ENCODE data around the gene RSBN1L.

DNA sequence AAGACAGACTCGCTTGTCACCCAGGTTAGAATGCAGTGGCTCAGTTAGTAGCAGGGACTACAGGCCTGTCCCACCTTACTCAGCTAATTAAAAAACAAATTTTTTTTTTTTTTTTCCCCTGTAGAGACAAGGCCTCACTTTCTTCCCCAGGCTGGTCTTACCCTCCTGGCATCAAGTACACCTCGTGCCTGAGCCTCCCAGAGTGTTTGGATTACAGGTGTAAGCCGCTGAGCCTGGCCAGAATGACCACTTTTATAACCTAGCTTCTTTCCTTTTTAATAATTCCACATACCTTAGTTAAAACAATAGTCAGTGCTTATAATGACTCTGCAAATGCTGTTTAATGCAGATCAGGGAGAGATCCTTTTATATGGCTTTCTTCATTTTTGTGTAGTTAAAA lies 31.3 kb downstream of the RSBN1L start:
- TF ChIP-seq POLR2AphosphoS5 (IDR thresholded peaks at IDR 0.05; ENCODE audit: low read depth, low read length) (no peak), RAD21 (IDR thresholded peaks at IDR 0.05; ENCODE audit: low read length) (no peak), YY1 (IDR thresholded peaks at IDR 0.05; ENCODE audit: low read depth) (no peak)
